GM12878 (cell line): ENCODE data around the gene CNPY2. TPM values are rescaled to one million over a fixed set of nuclear protein-coding genes. Genes with fewer than 3 reads are reported as not detected.

Experiments
- CBFB ChIP-seq: IDR thresholded peaks from 2 replicates; pipeline ENCODE4 v1.6.1; 2016; ENCODE audit warnings: antibody characterized with exemption, low read depth
- CBX5 ChIP-seq: sonication (generic); IDR thresholded peaks from 2 replicates; pipeline ENCODE4 v1.6.1; 2016; ENCODE audit warnings: low read depth, moderate library complexity, mild to moderate bottlenecking, inconsistent platforms
- CEBPB ChIP-seq, 2 experiments: fragments of 150-350 bp in 1 of 2; IDR thresholded peaks; 2 replicates each; pipeline ENCODE4 v1.6.1; 2012 to 2014; ENCODE audit warnings: low read depth in 2 of 2, low read length in 2 of 2, borderline replicate concordance in 1 of 2, inconsistent platforms in 1 of 2
- FOXM1 ChIP-seq: IDR thresholded peaks from 2 replicates; pipeline ENCODE4 v1.6.1; 2012; ENCODE audit warnings: low read depth, mild to moderate bottlenecking, inconsistent platforms, low read length, moderate library complexity
- GABPA ChIP-seq: IDR thresholded peaks from 2 replicates; pipeline ENCODE4 v1.6.1; 2014; ENCODE audit warnings: antibody characterized with exemption, low read depth, mild to moderate bottlenecking, inconsistent platforms
- GATAD2B ChIP-seq: fragments of 450-650 bp; conservative IDR thresholded peaks from 2 replicates; pipeline ENCODE4 v1.6.1; 2017; ENCODE audit warnings: low read depth, mild to moderate bottlenecking, moderate library complexity
- HDGF ChIP-seq: fragments of 450-650 bp; IDR thresholded peaks from 2 replicates; pipeline ENCODE4 v1.6.1; 2016; ENCODE audit warnings: antibody characterized with exemption
- PAX5 ChIP-seq: IDR thresholded peaks from 2 replicates; pipeline ENCODE4 v1.6.1; 2011; ENCODE audit warnings: low read depth, low read length, borderline replicate concordance
- POLR2A ChIP-seq: IDR thresholded peaks from 2 replicates; pipeline ENCODE4 v1.6.1; 2011; ENCODE audit warnings: low read depth, mild to moderate bottlenecking, low read length
- POLR2AphosphoS2 ChIP-seq: IDR thresholded peaks from 2 replicates; pipeline ENCODE4 v1.6.1; 2011; ENCODE audit warnings: low read depth, mild to moderate bottlenecking, low read length, improper control_type of control experiment, moderate library complexity
- POU2F2 ChIP-seq: IDR thresholded peaks from 3 replicates; pipeline ENCODE4 v1.6.1; 2011; ENCODE audit warnings: low read depth, mild to moderate bottlenecking, low read length, borderline replicate concordance
- RCOR1 ChIP-seq: conservative IDR thresholded peaks from 2 replicates; pipeline ENCODE4 v1.6.1; 2012; ENCODE audit warnings: low read depth, low read length, improper control_type of control experiment
- SMC3 ChIP-seq: IDR thresholded peaks from 2 replicates; pipeline ENCODE4 v1.6.1; 2011; ENCODE audit warnings: low read length, improper control_type of control experiment, borderline replicate concordance
- SRF ChIP-seq, 2 experiments: IDR thresholded peaks; 2 replicates each; pipeline ENCODE4 v1.6.1; 2011; ENCODE audit warnings: low read depth in 2 of 2, low read length in 2 of 2, mild to moderate bottlenecking in 1 of 2, moderate library complexity in 1 of 2
- TARDBP ChIP-seq: IDR thresholded peaks from 2 replicates; pipeline ENCODE4 v1.6.1; 2016; ENCODE audit warnings: borderline replicate concordance
- WRNIP1 ChIP-seq: IDR thresholded peaks from 2 replicates; pipeline ENCODE4 v1.6.1; 2011; ENCODE audit warnings: low read depth, low read length, improper control_type of control experiment, borderline replicate concordance
- ZNF207 ChIP-seq: fragments of 450-650 bp; IDR thresholded peaks from 2 replicates; pipeline ENCODE4 v1.6.1; 2014; ENCODE audit warnings: antibody characterized with exemption, mild to moderate bottlenecking, borderline replicate concordance
- polyA plus RNA-seq, 11 experiments: library from polyadenylated mRNA; depleted of rRNA in 4 of 11; unstranded in 6 of 11; stranded (reverse) in 5 of 11; fragments of >200 nt; fragmentation: Nextera tagmentation in 4 of 11; fragmentation: Illumina TruSeq in 1 of 11; extraction: Ambion mirVana in 4 of 11; extraction: Trizol in 1 of 11; gene quantifications; 1 replicate in 1 of 11; 2 replicates in 10 of 11; pipeline versions ENCODE4 v1.2.1 to v1.2.3, GENCODE V29; 2011 to 2016; ENCODE audit warnings: inconsistent platforms in 2 of 11, missing spikeins in 2 of 11, low read depth in 1 of 11
- total RNA-seq, 4 experiments: library from RNA; depleted of rRNA in 3 of 4; stranded (reverse); fragments of >200 nt in 3 of 4; fragmentation: Illumina TruSeq in 1 of 4; extraction: Trizol in 1 of 4; gene quantifications; 2 replicates each; pipeline versions ENCODE4 v1.2.1 to v1.2.3, GENCODE V29; 2013 to 2021
- TF ChIP-seq, protein P1 (sequence below): IDR thresholded peaks from 2 replicates; pipeline ENCODE4 v1.6.1; 2011; ENCODE audit warnings: borderline replicate concordance, low read depth, mild to moderate bottlenecking, moderate library complexity, mixed read lengths, low read length; ENCODE audit not compliant: insufficient read depth; ENCODE audit errors: extremely low read length
- TF ChIP-seq, protein P2 (sequence below): fragments of 450-650 bp; IDR thresholded peaks from 2 replicates; pipeline ENCODE4 v1.6.1; 2017; ENCODE audit warnings: mild to moderate bottlenecking, low read depth, inconsistent platforms; ENCODE audit not compliant: poor library complexity, severe bottlenecking
- TF ChIP-seq, protein P3 (sequence below): fragments of 450-650 bp; conservative IDR thresholded peaks from 2 replicates; pipeline ENCODE4 v1.6.1; 2017; ENCODE audit warnings: mild to moderate bottlenecking, moderate library complexity
- TF ChIP-seq, protein P4 (sequence below): IDR thresholded peaks from 2 replicates; pipeline ENCODE4 v1.6.1; 2011; ENCODE audit warnings: mild to moderate bottlenecking, low read depth, low read length, moderate library complexity; ENCODE audit not compliant: insufficient replicate concordance
- TF ChIP-seq, protein P5 (sequence below), 3 experiments: IDR thresholded peaks in 2 of 3; conservative IDR thresholded peaks in 1 of 3; 2 replicates each; pipeline ENCODE4 v1.5.1; 2011; ENCODE audit warnings: low read depth in 3 of 3, low read length in 3 of 3, mild to moderate bottlenecking in 3 of 3, control low read depth in 2 of 3, moderate library complexity in 2 of 3, inconsistent platforms in 1 of 3, mixed read lengths in 1 of 3; ENCODE audit not compliant: control insufficient read depth in 2 of 3, insufficient read depth in 1 of 3; ENCODE audit errors: extremely low read depth in 1 of 3

Gene CNPY2
- total and polyA plus RNA-seq, 10 of the 15 experiments (the other 5 are each of a cell fraction or from before 2014, with no cell fraction given): 25.0 to 276 (median 87.8) TPM

DNA sequence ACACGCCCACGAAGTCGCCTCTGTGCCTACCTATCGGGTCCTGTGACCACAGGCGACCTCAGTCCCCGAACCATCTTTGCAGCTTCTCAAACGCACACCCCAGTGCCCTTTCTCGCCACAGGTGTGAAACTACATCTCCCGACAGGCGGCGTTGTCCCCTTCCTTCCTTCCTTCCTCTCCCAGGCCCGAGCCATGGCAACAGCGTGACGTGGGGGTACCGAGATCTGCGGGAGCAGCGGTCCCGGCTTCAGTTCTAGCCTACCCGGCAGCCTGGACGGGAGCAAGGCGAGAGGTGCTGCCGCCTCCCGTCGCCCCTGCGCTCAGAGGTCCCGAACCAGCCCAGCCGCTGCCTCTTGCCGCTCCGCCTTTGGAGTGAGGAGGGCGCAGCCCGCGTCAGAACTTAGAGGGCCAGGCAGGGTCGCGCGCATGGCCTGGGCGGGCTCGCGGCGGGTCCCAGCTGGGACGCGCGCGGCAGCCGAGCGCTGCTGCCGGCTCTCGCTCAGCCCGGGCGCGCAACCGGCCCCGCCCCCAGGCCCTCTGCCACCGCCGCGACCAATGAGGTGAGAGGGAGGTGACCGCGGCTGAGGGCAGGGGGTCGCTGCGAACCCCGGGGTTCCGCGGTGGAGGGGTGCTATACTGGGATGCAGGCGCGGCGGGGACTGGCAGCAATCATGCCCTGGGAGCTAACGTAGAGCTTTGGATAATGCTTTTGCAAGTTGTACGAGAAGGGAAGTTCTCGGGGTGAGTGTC, 48.9 kb downstream of the CNPY2 start, which contains the start of gene COQ10A (continued):
- no peak for TF ChIP-seq WRNIP1
- peak; percentile 85 for TF ChIP-seq GATAD2B
- TF ChIP-seq ZNF207: peak; percentile 78
- TF ChIP-seq, protein P1, sequence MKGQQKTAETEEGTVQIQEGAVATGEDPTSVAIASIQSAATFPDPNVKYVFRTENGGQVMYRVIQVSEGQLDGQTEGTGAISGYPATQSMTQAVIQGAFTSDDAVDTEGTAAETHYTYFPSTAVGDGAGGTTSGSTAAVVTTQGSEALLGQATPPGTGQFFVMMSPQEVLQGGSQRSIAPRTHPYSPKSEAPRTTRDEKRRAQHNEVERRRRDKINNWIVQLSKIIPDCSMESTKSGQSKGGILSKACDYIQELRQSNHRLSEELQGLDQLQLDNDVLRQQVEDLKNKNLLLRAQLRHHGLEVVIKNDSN: no peak
- TF ChIP-seq CEBPB (IDR thresholded peaks at IDR 0.05; ENCODE audit: borderline replicate concordance in 1 of 2, low read depth in 2 of 2, low read length in 2 of 2): no peak
- TF ChIP-seq SMC3: peak; percentile 7; the same call in 1 of the 2 replicates
- no peak for TF ChIP-seq SRF (IDR thresholded peaks at IDR 0.05; ENCODE audit: low read depth in 2 of 2, low read length in 2 of 2)
- TF ChIP-seq, protein P2, sequence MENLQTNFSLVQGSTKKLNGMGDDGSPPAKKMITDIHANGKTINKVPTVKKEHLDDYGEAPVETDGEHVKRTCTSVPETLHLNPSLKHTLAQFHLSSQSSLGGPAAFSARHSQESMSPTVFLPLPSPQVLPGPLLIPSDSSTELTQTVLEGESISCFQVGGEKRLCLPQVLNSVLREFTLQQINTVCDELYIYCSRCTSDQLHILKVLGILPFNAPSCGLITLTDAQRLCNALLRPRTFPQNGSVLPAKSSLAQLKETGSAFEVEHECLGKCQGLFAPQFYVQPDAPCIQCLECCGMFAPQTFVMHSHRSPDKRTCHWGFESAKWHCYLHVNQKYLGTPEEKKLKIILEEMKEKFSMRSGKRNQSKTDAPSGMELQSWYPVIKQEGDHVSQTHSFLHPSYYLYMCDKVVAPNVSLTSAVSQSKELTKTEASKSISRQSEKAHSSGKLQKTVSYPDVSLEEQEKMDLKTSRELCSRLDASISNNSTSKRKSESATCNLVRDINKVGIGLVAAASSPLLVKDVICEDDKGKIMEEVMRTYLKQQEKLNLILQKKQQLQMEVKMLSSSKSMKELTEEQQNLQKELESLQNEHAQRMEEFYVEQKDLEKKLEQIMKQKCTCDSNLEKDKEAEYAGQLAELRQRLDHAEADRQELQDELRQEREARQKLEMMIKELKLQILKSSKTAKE: no peak
- no peak for TF ChIP-seq POU2F2
- TF ChIP-seq, protein P3, sequence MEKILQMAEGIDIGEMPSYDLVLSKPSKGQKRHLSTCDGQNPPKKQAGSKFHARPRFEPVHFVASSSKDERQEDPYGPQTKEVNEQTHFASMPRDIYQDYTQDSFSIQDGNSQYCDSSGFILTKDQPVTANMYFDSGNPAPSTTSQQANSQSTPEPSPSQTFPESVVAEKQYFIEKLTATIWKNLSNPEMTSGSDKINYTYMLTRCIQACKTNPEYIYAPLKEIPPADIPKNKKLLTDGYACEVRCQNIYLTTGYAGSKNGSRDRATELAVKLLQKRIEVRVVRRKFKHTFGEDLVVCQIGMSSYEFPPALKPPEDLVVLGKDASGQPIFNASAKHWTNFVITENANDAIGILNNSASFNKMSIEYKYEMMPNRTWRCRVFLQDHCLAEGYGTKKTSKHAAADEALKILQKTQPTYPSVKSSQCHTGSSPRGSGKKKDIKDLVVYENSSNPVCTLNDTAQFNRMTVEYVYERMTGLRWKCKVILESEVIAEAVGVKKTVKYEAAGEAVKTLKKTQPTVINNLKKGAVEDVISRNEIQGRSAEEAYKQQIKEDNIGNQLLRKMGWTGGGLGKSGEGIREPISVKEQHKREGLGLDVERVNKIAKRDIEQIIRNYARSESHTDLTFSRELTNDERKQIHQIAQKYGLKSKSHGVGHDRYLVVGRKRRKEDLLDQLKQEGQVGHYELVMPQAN: peak; percentile 94
- no peak for TF ChIP-seq CBX5
- TF ChIP-seq RCOR1: no peak
- peak; percentile 97 for TF ChIP-seq POLR2A
- TF ChIP-seq TARDBP: no peak
- TF ChIP-seq HDGF: peak; percentile 24; the same call in 1 of the 2 replicates
- TF ChIP-seq, protein P4, sequence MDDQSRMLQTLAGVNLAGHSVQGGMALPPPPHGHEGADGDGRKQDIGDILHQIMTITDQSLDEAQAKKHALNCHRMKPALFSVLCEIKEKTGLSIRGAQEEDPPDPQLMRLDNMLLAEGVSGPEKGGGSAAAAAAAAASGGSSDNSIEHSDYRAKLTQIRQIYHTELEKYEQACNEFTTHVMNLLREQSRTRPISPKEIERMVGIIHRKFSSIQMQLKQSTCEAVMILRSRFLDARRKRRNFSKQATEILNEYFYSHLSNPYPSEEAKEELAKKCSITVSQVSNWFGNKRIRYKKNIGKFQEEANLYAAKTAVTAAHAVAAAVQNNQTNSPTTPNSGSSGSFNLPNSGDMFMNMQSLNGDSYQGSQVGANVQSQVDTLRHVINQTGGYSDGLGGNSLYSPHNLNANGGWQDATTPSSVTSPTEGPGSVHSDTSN: no peak
- TF ChIP-seq GABPA: peak; percentile 86
- TF ChIP-seq FOXM1: no peak
- TF ChIP-seq, protein P5, sequence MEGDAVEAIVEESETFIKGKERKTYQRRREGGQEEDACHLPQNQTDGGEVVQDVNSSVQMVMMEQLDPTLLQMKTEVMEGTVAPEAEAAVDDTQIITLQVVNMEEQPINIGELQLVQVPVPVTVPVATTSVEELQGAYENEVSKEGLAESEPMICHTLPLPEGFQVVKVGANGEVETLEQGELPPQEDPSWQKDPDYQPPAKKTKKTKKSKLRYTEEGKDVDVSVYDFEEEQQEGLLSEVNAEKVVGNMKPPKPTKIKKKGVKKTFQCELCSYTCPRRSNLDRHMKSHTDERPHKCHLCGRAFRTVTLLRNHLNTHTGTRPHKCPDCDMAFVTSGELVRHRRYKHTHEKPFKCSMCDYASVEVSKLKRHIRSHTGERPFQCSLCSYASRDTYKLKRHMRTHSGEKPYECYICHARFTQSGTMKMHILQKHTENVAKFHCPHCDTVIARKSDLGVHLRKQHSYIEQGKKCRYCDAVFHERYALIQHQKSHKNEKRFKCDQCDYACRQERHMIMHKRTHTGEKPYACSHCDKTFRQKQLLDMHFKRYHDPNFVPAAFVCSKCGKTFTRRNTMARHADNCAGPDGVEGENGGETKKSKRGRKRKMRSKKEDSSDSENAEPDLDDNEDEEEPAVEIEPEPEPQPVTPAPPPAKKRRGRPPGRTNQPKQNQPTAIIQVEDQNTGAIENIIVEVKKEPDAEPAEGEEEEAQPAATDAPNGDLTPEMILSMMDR (IDR thresholded peaks at IDR 0.05 in 2 of 3, conservative IDR thresholded peaks at IDR 0.05 in 1 of 3; ENCODE audit: control insufficient read depth in 2 of 3, extremely low read depth in 1 of 3, insufficient read depth in 1 of 3, low read depth in 3 of 3, low read length in 3 of 3): peak; percentile 53 to 62 (median 62)
- TF ChIP-seq PAX5: no peak
- TF ChIP-seq CBFB: peak; percentile 59; the same call in 1 of the 2 replicates
- 0 out of 2 replicates have a peak, but pooled peaks have one; percentile 42 for TF ChIP-seq POLR2AphosphoS2
